ENCODE measurements around the gene NPEPL1.
"Not testable (repeated sequence)": the region's sequence is repeated elsewhere in the genome, so short reads cannot be mapped to it uniquely, and the experiment has no call there.

Gene NPEPL1

DNA sequence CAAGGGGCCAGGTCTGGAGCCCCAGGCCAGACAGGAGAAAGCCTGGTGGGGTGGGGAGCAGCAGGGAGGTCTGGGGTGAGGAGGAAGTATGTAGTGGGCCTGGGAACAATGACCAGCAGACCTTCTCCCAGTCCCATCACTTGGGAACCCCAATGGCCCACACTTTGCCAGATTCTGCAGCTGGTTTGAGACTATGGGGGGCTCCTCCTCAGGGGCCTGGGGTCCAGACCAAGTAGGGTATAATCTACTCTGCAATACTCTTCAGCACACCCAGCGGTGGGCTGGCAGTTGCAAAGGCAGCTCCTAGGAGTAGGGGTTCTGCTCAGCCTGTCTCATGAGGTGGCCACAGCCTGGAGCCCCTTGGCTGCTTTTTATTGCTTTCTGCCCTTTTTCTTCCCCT, 52.8 kb downstream of the NPEPL1 start:
- no peak for DNase-seq

DNA sequence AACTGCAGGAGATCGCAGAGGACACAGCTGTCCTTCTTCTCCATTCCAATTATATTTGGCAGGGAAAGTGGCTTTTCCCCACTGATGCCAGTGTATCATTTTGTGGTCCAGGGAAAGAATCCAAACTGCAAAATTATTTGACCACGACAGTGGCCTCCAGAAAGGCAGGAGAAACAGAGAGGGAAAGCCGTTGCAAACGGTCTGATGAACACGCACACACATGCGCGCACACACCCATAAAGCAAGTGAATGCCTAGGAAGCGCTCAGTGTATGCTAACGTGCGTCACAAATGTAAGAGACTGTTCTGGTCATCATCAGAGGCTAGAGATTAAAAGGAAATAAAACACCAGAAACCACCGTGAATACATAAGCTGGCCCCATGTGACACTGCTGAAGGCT, 54.0 kb downstream of the NPEPL1 start:
- DNase-seq: no peak

DNA sequence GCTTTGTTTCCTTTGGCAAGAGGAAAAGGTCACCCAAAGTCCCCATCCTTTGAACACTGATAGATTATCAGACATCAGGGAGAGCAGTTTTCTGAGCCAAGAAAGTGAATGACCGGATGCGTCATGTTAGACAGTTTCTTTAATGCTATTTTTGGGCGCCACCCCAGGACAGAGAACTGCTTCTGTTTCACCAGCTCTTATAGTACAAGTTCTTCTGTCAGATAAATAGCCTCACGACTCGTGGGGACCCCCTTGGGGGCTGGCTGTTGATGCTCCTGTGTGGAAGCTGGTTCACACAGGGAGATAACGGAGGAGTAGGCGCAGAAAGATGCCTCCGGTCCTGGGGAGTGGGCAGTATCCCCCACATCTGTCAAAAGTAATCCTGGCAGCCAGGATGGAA, 54.6 kb downstream of the NPEPL1 start:
- no peak for DNase-seq

DNA sequence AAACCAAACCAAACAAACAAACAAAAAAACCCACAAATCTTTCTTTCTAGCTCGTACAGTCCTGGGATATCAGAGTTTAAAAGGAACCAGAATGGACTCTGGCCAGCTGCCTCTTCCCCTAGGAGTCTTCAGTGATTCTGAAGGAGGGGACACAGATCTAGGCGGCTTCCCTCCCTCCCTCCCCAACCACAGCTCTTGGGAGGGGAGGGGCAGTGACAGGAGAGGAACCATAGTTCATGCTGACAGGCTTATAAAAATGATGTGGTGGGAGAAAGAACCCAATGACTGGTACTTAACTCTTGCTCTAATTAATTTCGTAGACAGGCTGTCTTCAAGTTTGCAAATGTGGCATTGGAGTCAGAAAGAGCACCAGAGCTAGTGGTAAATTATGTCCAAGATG, 56.0 kb downstream of the NPEPL1 start:
- no peak for DNase-seq

DNA sequence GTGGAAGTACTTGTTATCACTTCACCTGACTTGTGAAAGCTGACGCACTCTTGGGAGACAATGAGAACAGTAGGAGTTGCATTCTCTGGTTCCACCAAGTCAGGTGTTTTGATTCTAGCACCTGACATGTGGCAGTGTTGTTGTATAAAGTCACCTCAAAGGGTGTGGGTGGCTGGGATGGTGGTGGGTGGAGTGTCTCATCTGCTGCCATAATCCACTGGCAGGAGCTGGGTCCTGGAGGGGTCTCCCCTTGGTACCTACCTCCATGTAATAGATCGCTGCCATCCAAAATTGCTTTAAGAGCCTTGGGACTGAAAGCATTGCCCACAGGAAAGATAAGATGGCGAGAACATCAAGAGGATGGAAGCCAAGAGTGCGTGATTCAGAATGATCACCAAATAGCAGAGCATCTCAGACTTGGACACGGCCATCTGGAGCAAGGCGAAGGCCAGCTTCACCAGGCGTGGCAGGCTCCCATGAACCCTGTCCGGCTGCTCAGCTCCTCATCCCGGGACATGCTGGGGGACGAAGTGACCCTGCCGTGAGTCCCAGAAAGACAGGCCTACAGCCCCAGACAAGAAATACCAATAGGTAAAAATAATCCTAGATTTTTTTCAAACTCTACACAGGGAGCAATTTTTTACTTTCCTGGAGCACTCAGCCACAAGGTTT, 56.6 kb downstream of the NPEPL1 start:
- DNase-seq: no peak

DNA sequence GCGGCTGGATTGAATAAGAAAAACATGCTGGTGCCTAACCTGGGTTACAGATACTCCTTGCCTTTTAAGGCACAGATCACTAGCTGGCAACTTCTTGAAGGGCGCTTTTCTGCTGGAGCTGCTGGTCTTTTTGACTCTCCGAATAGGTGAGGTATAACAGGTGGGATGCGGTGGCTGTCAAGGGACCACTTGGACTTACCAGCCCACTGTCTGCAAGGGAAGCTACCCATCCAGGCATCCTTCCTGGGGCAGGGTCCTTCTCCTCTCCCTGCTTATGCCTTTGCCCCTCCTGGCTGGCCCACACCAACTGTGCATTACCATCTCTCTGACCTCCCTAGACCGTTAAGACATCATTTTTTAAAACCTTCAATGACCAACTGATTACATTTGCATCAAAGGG, 57.4 kb downstream of the NPEPL1 start:
- DNase-seq: no peak

DNA sequence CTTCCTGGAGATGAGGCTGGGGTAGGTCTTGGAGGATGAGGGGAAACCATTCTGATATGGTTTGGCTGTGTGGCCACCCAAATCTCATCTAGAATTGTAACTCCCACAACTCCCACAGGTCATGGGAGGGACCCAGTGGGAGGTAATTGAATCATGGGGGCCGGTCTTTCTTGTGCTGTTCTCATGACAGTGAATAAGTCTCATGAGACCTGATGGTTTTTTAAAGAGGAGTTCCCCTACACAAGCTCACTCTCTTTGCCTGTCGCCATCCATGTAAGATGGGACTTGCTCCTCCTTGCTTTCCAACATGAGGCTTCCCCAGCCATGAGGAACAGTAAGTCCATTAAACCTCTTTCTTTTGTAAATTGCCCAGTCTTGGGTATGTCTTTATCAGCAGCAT, 58.1 kb downstream of the NPEPL1 start:
- not testable (repeated sequence) for DNase-seq

DNA sequence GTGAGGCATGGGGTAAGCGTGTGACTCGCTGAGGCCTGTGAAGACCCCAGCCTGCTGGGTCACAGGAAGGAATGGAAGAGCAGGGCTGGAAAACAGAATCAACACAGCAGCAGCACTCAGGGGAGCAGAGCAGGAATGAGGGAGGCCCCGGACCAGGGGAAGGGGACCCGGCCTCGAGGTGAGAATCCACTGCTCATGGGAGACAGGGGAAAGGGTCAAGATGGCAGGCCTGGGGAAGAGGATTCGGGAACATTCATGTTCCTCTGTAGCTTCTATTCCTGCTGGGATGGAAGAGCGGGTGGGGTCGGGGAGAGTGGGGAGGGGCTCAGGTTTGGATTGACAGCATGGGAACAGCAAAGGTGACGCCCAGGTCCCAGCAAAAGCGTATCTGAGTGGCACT, 59.4 kb downstream of the NPEPL1 start:
- DNase-seq: no peak

DNA sequence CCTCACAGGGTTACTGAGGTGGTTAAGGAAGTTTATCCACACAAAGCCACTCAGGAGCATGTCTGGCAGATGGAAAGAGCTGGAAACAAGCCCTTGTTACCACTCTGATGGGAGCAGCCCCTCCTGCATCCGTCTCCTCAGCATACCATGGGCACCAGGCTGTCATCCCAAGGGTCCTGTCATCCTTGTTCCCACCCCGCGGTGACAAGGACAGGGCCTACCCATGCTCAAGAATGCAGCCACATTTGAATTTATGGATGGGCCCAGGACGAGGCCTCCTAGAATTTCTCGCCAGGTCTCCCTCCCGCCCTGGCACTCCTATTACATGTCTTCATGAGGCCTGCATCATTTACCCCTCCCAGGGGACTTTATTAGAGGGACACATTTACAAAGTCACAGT, 60.0 kb downstream of the NPEPL1 start:
- no peak for DNase-seq

DNA sequence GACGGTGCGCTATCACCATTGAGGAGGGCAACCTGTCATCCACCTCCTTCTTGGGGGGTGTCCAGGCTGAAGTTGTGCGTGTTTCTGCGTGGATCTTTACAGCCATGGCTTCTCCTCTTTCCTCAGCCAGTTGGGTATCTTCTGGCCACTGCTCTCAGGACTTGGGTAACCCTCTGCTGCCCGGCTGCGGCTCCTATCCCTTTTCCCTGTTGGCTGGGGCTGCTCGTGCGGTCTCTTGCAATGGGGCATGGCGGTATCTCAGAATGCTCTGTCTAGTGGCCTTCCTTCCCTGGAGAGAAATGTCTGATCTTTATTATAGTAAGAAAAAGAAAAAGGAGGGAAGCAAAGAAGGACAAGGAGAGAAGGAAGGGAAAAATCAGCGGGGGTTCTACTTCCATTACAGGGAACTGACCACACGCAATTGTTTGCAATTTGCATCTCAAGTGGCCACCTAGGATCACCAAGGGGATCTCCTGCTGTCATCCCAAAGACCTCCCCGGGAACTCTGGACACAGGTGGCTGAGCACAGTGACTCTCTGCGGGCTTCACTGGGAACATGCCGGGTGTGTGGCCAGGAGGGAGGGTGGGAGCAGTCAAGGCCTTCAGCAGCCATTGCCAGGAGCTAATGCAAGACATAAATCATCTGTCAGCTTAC, 60.8 kb downstream of the NPEPL1 start:
- no peak for DNase-seq

DNA sequence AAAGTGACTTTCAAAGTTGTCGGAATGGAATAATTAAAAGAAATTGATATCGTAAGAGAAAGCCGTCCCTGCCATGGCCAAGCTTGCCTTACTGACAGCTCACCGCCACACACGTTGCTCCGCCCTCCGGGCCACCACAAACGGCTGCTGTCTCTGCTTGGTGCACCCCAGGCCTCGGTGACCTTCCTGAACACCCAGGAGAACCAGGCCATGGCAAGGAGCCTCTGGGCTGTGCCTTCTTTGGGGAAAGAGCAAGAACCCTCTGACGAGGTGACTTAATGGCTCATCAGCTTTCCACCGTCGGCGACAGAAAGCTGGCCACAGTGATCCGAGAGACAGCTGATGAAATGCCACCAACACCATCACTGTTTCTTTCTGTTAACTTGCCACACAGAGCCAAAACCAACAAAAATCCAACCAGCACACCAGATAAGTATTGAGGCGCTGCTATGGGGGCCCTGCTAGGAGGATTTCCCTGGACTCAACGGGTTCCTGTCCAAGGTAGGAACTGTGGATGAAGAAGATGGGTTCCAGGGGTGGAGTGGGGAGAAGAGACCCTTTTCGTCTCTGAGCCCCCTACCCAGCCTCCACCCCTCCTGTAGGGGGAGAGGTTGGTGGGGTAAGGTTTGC, 61.4 kb downstream of the NPEPL1 start:
- no peak for DNase-seq

DNA sequence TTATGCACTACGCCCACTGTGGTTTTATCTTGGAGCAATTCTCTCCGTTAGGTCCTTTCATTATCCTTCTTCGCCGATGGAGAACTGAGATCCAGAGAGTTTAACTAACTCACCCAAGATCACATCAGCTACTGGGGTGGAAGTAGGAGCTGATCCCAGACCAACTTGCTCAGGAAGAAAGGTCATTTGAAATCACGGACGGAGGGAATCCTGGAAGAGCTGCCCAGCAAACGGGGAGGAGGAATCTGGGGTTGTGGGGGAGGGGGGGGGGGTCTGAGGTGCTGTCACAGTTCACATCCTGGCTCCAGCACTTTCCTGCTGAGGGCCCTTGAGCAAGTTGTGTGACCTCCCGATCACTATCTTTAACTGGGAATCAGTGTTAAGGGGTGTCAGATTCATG, 62.0 kb downstream of the NPEPL1 start:
- DNase-seq: no peak

DNA sequence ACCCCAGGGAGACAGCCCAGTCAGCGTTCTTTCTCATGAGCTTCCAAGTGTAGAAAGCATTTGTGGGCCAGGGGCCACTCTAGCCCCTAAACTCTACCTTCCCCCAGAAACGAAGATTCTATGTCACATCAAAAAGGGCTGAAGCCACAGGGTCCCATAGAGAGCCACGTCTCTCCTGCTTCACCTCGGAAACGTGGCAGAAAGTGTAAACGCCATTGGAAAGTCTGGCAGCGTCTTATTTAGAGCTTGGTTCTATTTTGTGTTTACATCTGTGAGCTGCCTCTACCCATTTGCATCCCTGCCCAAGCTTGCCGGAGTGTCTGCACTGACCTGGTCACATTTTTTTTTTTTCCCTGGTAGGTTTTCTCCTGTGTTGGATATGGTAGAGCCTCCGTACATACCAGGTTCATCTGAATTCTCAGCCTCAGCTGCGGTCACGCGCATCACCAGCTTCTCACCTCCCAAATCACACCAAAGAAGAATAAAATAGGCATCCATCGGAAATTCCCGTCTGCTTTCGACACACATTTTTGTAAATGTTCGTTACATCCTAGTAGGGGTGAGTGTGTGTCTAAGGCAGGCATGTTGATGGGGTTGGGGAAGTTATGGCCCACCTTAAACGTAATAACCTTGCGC, 62.6 kb downstream of the NPEPL1 start:
- DNase-seq: no peak

DNA sequence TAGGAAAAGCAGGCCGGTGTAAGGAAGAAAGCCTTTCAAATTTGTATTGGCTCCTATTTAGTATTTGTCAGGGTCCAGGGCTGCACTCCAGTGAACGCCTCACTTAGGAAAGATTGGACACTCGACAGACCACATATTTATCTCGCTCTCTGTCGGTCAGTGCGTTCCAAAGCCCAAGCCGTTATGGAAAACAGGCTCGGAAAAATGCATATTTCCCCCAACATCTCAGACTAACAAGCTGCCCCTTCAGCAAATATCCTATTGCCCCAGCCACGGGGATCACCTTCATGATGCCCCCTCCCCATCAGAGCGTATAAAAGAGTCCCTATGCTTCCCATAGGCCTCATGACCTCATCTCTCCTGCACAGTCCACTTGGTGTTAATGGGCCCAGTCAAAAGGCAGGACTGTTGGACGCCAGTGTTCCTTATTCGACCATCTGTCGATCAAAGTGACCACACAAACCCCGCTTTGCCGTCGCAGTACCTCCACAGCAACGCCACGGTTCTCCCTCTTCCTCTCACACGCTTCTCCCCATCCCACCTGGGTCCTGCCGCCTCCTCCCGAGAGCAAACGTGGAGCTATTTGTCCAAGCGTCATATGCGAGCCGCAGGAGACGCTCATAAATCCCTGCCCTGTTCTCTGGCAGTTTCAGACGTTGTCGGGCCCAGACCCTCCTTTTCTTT, 63.3 kb downstream of the NPEPL1 start:
- no peak for DNase-seq

DNA sequence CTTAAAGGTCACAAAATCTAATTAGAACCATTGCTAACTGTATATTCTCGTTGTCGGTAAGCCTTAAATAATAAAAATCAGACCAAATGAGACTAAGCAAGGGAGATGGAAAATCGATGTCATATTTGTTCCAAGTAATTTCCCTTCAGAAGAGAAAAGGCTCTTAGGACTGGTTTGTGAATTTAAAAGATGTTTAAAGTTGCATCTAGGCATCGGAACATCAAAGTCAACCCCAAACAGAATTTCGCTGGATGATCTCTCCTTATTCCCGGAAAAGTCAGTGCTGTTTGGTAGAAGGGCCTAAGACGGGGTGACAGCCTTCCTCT, 63.8 kb downstream of the NPEPL1 start:
- no peak for DNase-seq

DNA sequence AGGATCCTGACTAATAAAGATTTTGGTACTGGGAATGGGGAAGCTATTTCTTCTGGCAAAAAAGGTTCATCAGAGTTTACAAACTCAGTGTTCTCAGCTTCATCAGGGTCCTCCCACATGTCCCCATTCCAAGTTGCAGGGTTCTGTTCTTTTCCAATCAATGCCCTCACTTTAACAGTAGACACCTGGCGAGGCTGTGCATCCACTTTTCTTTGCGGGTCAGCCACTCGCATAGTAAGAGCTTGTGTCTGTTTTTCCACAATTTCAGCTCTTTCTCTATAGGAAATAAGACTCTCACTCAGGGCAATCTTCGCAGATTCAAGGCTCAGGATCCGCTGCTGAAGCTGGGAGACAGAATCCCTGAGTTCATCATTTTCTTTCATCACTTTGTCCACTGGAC, 65.0 kb downstream of the NPEPL1 start:
- DNase-seq: not testable (repeated sequence)

DNA sequence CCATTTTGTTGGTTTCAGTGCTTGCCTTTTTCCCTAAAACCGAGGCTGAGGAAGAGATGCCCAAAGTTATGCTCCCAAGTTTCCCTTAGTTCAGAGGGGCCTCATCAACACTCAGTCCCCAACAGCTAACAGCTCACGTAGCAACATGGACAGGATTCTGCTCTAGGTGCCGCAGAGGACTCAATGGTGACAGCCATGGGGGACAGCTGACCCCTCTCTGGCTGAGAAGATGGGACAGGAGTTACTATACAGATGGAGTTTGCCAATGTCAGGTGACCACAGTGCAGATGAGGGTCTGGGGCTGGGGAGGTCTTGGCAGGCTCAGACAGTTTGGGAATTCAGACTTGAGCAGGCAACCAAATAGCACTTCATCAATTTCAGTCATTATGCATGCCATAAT, 67.3 kb downstream of the NPEPL1 start:
- no peak for DNase-seq

DNA sequence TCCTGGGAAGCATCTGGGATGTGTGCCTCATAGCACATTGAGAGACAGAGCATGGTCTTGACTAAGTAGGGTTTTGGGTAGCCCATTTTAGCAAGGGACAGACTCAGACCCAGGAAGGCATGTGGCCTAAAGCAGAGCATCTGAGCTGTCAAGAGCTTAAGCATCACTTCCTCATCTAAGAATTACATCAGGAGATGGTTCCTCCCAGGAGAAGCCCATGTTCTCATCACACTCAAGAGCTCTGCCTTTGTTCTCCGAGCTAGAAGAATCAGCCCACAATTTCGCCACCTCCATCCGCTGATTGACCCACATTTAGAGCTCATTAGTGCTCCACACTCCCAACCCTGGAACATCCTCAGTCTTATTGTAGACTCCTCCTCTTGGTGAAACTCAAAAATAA, 68.3 kb downstream of the NPEPL1 start:
- no peak for DNase-seq

DNA sequence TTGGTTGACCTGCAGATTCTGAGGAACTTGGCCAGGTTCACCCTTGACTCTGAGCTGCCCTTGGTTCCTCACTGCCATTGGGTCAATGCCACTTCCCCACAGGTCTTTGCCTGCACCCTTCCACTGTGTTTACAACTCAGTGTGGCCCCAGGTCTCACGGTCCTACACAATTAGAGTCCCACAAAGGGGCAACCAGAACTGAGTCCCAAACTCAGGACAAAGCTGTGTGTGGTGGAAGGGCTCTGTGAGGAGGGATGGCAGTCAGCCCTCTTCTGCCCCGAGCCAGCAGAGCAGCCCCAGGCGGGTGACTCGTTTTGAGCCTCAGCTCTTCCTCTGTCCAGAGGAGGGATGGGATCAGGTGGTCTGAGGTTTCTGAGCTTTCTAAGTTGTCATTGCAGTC, 69.5 kb downstream of the NPEPL1 start:
- no peak for DNase-seq

DNA sequence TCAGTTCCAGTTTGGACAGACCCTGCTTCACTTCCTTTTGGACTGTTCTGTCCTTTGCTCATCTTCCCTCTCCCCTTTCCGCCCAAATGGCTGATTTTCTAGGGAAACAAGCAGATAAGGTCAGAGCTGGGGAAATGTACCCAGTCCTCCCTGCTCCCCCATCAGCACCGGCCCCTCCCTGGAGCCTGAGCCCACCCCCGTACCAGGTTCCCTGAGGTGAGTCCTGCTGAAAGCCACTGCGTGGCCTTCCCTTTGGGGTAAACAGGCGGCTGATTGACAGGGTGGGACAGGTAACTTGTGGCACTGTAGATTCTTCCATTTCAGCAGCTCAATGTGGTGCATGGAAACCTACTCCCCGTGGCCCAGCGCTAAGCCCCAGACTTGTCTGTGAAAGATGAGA, 70.5 kb downstream of the NPEPL1 start:
- DNase-seq: no peak
